Epithelial cell of prostate (primary cell): ENCODE data around the gene C19orf25.

ENCODE experiments used
- DNase-seq: peaks from one replicate; pipeline ENCODE4 v3.0.0-alpha.2; 2011; ENCODE audit warnings: low read depth, low spot score
- H3K27ac ChIP-seq: fragments of 450-650 bp; 2 replicates; pipeline ENCODE4 v1.5.1; 2017; ENCODE audit warnings: mild to moderate bottlenecking

Gene C19orf25

GRCh38 chr19:1468274-1468820 lies 10.7 kb downstream of the C19orf25 start:
- H3K27ac ChIP-seq, result no peak overlapping the region
- DNase-seq, result no peak

GRCh38 chr19:1467490-1468273 lies 11.3 kb downstream of the C19orf25 start:
- no peak overlapping the region for H3K27ac ChIP-seq

GRCh38 chr19:1467215-1467489 lies 11.9 kb downstream of the C19orf25 start:
- H3K27ac ChIP-seq, result no peak overlapping the region
- DNase-seq, result no peak

More at GRCh38 chr19:1467490-1468273, 11.3 kb downstream of the C19orf25 start:
- DNase-seq, result no peak

- no peak for DNase-seq
- no peak overlapping the region for H3K27ac ChIP-seq
Measured at GRCh38 chr19:1466461-1467214, 12.4 kb downstream of the C19orf25 start.

- no peak overlapping the region for H3K27ac ChIP-seq
- DNase-seq, result no peak
Measured at GRCh38 chr19:1466018-1466460, 13.0 kb downstream of the C19orf25 start.

GRCh38 chr19:1465191-1466016 lies 13.6 kb downstream of the C19orf25 start:
- H3K27ac ChIP-seq, result no peak overlapping the region
- DNase-seq, result no peak

- no peak overlapping the region for H3K27ac ChIP-seq
- DNase-seq, result no peak
Measured at GRCh38 chr19:1461862-1462261, 17.2 kb downstream of the C19orf25 start.

- DNase-seq, result no peak
- H3K27ac ChIP-seq, result no peak overlapping the region
Measured at GRCh38 chr19:1460033-1460995, 18.7 kb downstream of the C19orf25 start.

- DNase-seq, result no peak
- H3K27ac ChIP-seq, result no peak overlapping the region
Measured at GRCh38 chr19:1459479-1459878, 19.5 kb downstream of the C19orf25 start.

GRCh38 chr19:1457892-1458291 lies 21.1 kb downstream of the C19orf25 start:
- H3K27ac ChIP-seq, result no peak overlapping the region
- DNase-seq, result no peak

GRCh38 chr19:1457031-1457739 lies 21.8 kb downstream of the C19orf25 start:
- H3K27ac ChIP-seq, result no peak overlapping the region
- DNase-seq, result no peak

- H3K27ac ChIP-seq, result no peak overlapping the region
- DNase-seq, result no peak
Measured at GRCh38 chr19:1456121-1456900, 22.7 kb downstream of the C19orf25 start.

- peak overlapping the region; percentile 28 for H3K27ac ChIP-seq
- DNase-seq, result peak; percentile 44
Measured at GRCh38 chr19:1455336-1456120, 23.5 kb downstream of the C19orf25 start.

- H3K27ac ChIP-seq, result peak overlapping the region; percentile 28
- DNase-seq, result no peak
Measured at GRCh38 chr19:1455002-1455335, 24.0 kb downstream of the C19orf25 start.

- no peak for DNase-seq
Measured at GRCh38 chr19:1453525-1454364, 25.3 kb downstream of the C19orf25 start.

GRCh38 chr19:1452802-1453524 lies 26.1 kb downstream of the C19orf25 start:
- DNase-seq, result no peak
- H3K27ac ChIP-seq, result no peak overlapping the region

More at GRCh38 chr19:1453525-1454364, 25.3 kb downstream of the C19orf25 start:
- H3K27ac ChIP-seq, result no peak overlapping the region
